Stimulated activated CD8-positive, alpha-beta memory T cell treated with anti-CD3 and anti-CD28 coated beads, Interleukin-2, amount 100 ng/mL, for 1 hour (primary cell): ENCODE measurements around the gene OPRL1.

Experiments
- DNase-seq, 2 donors: peaks; one replicate each; pipeline ENCODE4 v3.0.0-alpha.2; 2020; ENCODE audit warnings: low read depth in 2 of 2

Gene OPRL1

DNA sequence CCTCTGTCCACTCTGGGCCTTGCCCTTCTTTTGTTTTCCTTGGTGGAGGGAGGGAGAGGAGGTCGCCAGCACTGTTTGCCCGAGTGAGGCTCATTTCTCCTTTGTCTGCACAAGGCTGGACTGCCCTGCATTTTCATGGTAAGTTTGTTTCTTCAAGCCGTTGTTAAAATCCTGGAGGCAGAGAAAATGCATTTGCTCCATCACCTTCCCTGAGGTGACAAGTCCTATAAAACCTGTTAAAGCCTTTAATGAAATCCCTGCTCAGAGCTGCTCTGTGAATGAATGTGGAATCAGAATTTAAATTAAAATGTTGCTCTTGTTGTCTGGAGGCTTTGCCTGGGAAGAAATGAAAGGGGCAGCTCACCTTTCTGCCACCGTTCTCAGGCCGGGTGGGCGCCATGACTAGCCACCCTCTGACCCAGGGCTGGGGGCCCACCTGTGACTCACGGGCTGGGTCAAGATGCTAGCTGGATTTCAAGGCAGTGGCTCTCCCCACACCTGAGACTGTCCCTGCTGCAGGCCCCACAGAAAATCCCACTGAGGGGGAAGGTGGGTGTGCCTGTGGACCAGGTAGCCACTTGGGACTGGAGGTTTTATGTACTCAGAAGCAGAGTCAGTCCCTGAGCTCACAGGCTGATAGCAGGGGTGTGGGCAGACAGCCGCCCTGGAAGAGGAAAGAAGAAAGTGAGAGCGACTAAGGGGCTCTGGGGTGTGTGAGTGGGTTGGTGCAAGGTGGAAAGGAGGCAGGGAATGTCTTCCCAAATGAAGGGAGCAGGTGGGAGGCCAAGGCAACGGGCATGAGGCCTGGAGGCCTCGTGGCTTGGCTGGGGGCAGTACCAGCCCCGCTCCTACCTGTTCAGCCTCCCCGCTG lies 60.4 kb downstream of the OPRL1 start:
- no peak for DNase-seq

DNA sequence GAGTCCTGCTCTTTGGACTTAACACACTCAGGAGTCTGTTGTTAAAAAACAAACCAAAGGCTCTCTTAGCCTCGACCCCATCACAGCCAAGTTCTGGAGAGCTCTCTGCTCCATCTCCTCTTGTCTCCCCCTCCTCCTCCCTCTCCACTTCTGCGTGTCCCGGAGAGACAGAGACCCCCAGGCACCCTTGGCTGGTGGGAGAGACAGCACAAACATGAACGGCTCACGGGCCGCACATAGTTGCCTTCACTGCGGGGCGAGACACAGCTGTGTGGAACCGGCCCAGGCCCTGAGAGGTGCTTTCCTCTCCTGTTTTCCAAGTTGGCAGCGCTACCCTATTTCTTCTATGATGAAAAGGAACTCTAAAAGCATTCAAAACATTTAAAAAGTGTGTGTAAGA lies 61.1 kb downstream of the OPRL1 start:
- DNase-seq, result no peak

DNA sequence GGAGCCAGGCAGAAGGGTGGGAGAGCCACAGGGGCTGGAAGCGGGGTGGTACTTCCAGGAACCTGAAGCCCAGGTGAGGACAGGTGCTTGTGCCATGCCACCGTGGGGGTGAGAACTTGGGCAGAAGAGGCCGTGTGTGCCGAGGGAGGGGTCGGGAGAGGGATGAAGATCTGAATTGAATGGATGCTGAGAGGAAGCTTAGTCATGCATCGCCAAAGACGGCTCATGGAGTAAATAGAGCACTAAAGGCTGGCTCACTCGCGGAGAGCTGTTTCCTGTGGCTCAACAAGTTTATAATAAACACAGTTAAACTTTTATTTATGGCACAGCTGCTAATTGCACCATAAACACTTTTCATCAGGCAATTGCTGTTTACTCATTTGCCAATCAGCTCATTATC lies 62.7 kb downstream of the OPRL1 start:
- no peak for DNase-seq

GRCh38 chr20:64143018-64143801 lies 63.3 kb downstream of the OPRL1 start:
- DNase-seq, result no peak

DNA sequence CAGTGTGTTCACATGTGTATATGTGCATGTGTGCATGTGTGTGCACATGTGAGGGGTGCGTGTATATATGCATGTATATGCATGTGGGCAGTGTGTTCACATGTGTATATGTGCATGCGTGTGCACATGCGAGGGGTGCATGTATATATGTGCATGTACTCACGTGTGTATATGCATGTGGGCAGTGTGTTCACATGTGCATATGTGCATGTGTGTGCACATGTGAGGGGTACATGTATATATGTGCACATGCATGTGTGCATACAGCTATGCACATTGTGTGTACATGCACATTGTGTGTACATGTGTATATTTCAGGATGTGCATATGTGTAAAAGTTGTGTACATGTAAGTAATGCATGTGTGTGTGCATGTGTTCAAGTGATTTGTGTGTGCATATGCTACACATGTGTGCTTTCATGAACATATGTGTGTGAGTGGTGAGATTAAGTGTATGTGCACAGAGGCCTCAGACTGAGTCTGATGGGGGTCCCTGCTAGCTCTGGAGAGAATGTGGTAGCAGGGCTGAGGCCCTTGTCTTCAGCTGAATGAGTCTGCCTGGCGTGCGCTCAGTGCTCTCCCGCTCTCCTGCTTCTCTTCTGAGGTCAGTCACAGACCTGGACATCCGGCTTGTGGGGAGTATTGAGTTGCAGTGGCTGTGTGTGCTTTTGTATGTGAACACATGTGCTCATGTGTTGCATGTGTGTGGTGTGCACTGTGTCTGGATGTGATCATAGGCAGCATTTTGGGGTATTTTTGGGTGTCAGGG lies 64.4 kb downstream of the OPRL1 start:
- DNase-seq, result no peak

- no peak for DNase-seq
Observed at GRCh38 chr20:64145458-64146300, 65.8 kb downstream of the OPRL1 start.

GRCh38 chr20:64146301-64146935 lies 66.5 kb downstream of the OPRL1 start:
- DNase-seq, result no peak

DNA sequence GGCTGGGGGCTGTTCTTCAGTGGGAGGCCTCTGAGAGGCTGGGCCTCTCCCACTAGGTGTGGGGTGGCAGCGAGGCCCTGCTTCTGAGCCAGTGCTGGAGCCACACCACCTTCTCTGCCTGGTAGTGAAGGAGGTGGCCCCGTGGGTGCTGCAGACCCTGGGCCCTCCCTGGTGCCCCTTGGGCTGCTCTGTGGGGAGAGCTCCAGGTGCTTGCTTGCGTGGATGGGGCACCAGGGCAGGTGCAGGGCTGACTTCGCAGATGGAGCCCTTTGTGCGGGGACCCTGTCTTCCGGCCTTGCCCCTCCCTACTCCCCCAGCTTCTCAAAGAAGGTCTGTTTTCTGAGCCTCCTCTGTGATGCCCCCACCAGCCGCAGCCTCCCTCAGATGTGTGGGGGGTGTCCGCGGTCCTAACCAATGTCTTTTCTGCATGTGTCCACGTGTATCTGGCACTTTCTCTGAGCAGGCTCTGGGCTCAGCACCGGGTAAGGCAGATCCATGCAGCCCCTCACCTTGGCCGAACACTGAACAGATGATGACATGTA lies 67.1 kb downstream of the OPRL1 start:
- no peak for DNase-seq

DNA sequence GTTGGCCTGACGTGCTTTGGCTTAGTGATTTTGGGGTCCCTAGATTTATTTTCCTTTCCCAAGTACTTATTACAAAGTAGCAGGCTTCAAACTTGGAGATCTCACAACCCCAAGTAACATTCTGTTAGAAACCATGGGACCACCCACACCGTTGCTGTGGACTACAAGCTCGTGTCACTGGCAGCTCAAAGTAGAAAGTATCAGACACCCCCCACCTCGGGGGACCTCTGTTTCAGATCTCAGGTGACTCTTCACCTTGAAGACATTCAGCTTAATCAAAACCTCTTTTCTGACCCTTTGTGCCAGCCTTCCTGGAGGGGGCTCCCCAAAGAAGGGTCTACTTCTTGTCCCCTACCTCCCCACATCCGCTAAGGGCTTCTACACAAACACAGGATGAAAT lies 68.7 kb downstream of the OPRL1 start:
- no peak for DNase-seq

DNA sequence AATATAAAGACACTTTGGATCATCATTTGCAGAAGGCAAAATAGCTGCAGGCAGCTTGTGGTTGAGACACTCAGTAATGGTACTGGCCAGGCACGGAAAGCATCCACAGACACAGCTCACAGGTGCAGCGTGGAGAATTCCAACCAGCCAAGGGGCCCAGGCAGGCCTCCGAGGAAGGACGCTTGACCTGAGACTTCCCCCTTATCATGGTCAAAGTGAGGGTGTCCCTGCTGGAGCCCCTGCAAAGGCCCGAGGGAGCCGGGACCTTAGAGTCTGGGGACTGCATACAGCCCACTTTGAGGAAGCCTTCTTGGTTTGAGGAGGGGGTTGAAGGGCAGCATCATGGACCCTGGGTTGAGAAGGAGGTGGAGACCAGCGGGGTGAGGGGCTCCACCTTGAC lies 69.3 kb downstream of the OPRL1 start:
- no peak for DNase-seq

DNA sequence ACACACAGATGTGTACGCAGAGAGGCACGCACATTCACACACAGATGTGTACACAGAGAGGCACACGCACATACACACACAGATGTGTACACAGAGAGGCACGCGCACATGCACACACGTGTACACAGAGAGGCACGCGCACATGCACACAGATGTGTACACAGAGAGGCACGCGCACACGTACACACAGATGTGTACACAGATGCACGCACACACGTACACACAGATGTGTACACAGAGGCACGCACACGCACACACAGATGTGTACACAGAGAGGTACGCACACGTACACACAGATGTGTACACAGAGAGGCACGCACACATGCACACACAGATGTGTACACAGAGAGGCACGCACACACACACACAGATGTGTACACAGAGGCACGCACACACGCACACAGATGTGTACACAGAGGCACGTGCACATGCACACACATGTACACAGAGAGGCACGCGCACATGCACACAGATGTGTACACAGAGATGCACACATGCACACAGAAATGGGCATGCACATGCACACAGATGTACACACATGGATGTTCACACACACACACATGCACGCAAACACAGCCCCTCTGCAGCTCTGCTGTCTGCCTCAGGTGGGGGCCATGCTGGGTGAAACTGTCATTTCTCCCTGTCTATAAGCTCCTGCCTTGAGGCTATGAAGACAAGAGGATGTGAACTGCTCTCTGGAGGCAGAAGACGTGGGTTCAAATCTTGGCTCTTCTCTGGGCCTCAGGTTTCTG lies 70.1 kb downstream of the OPRL1 start:
- DNase-seq, result no peak
